HG03039 (cell line): ENCODE data around the gene CHRNA1.

Experiments used
- ATAC-seq: cut with Tn5 transposase; IDR thresholded peaks from one replicate; pipeline ENCODE4 v1.9.1; 2021; ENCODE audit warnings: mild to moderate bottlenecking, moderate library complexity; ENCODE audit not compliant: unreplicated experiment

Gene CHRNA1

DNA sequence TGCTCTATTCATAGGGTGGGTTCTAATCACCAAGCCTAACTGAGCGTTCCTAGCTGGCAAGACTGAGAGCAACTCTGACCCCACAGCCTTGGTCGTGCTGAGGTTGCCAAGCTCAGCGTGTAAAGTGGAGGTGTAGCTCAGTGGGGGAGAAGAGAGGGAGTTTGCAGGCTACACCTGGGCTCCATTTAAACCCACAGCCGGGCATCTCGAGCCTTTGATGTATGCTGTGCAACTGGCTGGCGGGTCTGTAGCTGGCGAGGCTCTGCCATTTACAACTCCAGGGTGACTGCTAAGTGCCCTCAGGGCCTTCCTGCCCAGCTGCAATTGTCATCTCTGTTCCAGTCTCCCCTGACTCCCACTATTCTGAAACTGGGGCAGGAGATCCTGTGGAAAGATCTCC is 20.0 kb upstream of the CHRNA1 start:
- ATAC-seq = no peak

DNA sequence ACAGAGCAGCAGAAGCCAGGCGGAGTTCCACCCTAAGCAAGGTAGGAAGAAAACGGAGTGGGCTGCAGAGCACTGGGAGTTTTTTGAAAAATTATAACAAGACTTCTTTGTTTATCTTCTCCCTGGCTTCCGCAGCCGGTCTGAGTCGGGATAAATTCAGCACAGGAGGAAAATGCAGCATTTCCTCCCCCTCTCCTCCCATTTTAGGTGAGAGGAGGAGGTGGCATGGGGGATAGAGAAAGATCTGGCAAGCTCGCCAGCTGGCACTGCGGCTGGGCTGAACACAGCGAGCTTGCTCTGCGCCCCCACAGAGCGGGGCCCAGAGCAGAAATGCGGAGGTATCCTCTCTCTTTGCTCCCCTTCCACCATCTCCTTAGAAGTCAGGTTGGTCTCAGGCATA is 17.7 kb upstream of the CHRNA1 start:
- ATAC-seq = no peak

DNA sequence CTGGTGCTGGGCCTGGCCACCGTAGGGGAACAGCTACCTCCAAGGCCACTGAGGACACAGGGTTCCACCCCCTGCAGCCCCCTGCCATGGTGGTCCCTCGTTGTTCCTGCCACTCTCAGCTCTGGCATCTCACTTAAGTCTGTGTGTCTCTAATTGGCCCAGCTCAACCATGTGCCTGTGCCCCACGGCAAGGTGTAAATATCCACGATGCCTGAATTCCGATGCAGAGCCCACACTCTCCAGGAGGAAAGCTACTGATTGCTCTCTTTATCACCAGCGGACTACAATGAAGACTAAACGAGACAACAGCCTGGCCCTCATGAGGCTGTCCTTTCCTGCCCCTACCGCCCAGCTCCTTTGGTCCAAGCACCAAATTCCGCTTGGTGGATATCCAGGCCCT is 17.0 kb upstream of the CHRNA1 start:
- ATAC-seq = no peak

DNA sequence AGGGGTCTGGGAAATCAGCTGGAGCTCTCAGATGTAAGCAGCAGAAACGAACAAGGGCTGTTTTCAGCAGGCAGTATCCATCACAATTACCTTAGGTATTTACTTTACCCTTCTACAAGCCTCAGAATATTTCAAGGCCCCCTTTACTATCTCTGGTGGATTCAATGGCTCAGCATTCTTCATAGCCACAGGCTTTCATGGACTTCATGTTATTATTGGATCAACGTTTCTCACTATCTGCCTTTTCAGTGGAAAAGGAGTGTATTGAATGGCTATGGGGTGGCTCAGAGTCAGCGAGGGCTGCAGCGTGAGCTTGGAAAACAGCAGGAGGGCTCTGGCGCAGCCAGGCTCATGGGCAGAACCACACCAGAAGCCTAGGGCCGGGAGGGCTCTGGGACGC is 16.6 kb upstream of the CHRNA1 start:
- ATAC-seq = no peak

DNA sequence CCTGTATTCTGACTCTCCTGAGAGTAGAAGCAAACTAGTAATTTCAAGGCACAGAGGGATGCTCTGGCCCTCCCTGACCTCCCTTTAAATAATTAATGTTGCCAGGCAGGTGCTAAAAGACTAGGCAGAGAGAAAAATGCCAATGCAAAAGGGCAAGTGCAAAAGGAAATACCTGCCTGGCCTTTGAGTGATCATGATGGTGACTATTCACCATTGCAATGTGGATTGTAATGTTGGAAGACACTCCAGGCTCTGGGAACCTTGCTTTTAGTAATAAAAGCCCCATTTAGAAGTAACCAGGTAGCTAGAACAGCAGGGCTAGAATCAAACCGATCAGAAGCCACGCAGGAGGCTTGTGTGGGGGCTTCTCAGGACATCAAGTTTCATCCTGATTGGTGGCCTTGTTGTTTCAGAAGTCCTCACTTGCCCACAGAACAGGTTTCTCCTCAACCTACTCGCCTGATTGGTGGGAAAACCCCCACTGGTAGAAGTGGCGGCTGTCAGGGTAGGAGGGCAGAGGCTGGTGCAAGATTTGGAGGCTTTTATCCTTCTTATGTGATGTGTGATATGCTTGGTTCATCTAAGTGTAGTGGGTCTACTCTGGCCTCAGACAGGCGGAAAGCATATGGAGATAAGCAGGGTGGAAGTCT is 16.0 kb upstream of the CHRNA1 start:
- ATAC-seq = no peak

DNA sequence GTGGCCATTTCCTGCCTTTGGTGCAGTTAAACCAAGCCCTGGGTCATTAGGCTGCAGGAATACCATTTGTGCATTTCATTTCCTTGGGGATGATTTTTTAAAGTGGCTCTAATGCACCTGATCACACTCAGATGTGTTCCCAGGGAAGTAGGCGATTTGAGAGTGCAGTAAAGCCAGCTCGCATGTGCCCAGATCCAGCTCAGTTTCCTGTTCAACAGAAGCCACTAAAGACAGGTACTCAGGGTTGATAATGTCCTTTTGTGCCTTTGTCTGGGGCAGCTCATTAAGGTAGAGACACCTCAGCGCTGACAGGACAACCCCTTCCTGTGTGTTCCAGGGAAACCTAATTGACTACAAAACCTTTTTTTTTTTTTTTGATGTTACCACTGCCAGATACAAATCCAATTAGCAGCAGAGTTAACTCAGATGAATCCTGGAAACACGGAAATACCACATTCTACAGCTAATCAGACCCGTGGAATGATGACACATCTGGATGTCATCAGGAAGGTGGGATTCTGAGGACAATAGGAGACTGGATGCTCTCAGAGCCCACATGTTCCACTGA is 15.2 kb upstream of the CHRNA1 start:
- ATAC-seq = no peak

DNA sequence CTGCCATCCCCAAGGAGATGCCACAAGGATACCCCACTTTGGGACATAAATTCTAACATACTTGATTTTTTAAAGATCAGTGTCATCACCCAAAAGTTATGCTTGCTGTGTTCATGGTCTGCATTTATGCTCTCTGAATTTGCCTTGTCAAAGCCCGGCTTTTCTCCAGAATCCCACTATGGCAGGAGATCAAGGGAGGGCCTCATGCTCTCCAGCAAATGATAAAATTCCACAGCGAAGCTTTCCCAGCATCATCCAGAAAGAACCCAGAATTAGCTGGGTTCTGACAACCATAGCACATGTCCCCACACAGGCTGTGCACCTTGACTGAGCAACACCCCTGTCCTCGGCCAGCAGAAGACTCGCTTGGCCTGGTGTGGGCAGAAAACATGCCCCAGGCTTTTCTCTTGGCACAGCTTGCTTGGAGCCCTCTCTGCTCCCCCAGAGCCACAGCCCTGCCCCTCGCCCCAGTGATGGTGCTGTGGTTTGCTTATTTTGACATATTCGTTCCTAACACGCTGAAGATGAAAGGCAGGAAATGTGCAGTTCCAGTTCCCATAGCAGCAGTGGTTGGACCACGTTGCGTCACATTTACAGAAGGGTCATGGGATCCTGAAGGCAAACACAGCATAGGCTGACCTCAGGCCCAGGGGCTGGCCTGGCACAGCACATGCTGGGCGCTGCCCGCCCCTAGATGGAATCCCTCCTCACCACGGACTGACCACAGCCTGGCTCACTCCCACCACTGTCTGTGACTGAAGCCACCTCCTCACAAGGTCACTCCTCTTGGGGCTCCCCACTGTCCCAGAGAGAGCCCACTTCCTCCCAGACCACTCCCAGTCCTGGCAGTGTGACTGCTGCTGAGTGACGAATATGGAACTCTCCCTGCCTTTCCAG is 14.1 kb upstream of the CHRNA1 start:
- no peak for ATAC-seq

DNA sequence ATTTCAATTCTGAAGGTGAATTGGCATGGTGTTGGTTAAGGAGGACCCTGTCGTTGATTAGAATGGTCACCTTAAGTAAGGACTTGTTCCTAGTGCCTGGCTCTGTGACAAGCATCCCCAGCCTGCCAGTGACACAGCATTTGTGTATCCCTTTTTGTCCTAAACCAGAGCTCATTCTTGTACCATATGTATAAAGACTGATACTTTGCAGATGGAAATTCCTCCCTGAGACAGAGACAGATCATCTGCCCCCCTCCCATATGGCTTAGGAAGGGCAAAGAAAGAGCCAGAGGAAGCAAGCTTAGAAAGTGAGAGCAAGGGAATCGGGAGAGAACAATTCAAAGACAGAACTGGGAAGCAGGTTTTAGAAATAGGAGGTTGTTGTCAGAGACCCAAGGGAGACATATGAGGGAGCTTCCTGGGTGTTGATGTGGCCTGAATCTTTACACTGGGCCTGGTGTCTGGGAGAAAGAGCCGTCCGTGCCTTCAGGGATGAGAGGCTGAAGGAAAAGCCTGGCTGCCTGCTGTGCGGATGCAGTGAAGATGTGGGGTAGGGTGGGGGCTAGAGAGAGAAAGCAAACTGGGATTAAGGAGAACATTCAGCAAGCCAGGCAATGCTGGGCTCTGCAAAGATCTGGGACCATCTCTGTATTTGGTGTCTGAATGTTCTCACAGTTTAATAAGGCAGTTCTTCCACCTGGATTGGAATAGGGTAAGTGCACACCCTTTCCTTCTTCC is 13.2 kb upstream of the CHRNA1 start:
- no peak for ATAC-seq

DNA sequence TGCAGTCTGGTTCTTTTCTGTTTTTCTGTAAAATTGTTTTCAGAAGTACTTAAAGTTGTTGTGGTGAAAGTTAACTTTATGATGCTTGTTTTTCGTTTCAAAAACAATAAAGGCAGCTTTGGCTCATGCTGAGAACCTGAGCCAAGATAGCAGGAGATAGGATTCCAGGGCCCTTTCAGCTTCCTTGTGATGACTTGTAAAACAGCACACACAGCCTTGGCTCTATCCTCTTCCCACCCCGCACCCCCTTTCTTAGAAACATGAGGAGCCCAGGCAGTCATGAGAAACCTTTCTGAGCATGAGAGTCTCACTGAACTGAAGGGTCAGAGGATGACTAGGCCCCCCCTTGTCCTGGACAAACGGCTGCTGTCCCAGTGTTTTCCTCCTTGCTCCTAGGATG is 12.4 kb upstream of the CHRNA1 start:
- no peak for ATAC-seq

DNA sequence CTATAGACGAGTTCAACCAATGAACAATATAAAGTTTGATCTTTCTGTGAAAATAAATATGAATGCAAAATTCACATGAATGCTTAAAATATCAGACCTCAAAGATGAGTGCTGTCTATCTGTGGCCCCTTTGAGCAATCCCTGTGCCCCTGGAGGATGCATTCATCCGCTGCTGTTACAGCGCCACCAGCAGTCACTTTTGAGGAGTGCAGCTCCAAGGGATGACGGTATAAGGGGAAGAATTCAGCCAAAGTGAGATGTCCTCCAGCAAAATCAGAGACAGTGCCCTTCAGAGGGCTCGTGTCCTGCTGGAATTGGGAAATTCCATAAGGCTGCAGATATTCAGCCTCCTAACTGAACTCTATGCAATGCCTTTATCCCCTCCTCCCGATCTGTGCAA is 12.0 kb upstream of the CHRNA1 start:
- ATAC-seq = no peak

DNA sequence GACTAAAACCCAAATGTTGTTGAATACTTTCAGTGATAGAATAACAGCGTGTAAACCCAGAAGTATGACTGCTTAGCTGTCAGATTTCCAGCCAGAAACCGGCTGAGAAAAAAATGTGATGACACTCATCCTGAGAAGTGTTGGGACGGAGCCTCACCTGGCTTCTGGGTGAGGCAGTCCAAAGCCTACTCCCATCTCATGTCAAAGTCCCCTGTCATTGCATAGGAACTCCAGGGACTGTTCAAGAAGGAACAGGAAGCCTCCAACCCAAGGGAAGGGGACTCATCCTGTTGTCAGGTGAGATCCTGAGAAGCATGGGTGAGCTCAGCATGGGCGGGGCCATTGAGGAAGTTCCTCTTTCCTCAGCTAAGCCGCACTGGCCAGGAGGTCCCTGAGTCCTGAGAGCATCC is 11.3 kb upstream of the CHRNA1 start:
- ATAC-seq = no peak

DNA sequence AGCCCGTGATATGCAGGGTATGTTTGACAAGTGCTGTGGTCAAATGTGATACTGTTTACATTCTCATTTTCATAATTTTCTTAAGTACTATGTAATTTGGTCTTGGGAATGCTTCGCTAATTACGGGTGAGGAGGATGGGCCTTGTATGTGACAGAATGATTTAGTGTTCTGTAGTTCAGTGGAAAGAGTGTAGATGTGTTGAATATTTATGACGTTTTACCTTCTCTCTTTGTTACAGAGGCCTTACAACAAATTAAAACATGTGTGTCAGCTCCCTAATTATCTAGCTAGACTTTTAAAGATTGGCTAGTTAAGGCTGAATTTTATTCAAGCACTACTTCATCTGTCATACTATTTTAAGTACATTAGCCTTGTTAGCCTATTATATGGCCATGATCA is 10.6 kb upstream of the CHRNA1 start:
- ATAC-seq = no peak

DNA sequence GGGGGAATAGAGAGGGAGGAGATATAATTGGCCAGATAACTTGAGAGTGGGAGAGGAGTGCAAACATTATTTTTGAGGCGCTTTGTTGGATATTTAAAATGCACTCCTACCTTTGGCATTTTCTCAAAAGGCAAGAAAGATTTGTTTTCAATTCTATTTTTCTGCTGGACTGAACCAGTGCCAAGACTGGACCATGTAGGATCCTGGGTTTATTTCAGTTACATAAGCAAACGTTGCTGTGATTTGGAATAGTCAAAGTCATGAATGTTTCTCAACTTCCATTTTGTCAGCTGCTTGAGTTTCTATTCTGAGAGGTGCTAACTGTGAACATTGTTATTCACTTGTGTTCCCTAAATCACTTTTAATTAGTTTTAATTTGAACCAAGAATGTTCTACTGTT is 8.9 kb upstream of the CHRNA1 start:
- no peak for ATAC-seq

DNA sequence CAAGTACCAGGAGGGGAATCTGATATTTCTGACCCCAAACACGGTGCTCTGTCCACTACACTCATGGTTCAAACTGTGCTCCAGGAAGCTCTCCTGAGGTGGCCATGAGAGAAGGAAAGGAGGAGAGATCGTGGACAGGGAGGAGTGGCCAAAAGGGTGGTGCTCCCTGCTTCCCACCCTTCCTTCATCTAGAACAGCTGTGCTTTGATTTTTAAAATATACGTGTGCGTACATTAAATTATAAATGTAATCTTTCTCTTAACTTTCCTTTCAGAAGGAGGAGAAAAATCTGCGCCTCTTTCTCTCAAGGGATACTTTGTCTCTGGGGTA is 8.2 kb upstream of the CHRNA1 start:
- ATAC-seq = no peak

DNA sequence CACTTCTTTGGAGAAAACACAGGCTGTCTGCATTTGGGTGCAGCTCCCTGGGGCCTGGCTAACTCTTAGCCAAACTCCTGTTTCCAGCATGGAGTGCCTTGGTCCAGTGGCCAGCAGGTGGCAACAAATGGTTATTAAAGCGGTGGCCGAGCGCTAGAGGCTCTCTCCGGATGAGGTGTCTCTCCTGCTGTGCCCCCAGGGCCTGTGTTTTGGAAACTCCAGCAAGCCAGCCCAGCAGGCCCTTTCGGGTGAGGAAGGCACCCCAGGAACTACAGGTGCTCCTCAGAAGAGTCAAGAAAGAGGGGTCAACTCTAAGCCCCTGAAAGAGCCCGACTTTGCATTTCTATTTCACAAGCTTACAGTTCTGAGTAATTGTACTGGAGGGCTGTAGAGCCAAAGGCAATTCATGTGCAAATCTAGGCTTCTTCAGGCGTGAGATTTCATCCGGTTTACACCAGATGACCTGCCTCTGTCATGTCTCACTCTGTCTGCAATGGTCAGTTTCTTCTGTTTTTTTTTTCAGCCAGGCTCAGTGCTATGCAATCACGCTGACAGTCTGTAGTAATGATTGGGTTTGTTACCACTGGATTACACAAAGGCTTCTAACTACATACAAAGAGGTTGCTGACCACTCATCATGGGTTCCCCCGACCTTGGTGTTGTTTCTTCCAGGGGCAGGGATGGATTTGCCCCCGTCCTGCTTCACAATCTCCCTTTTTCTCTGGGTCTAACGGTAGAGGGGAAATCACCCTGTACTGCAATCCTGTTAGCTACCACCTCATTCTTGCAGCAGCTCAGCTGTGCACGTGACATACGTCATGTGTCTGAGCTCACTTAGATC is 7.6 kb upstream of the CHRNA1 start:
- no peak for ATAC-seq

DNA sequence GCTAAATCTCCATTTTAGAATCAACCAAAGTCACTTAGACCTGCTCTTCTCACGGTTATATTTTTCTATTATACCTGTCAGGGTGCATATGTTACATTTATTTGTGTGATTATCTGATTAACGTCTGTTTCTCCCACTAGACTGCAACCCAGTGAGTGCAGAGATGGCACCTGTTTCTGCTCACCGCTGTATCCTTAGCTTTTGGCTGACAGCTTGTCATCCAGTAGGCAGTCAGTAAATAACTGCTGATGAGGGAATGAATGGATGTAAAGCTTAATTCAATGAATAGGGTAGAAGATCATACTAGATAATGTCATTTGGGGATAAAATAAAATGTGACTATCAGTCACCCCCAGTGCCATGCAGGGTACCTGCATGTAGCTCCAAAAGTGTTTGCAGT is 6.9 kb upstream of the CHRNA1 start:
- no peak for ATAC-seq

DNA sequence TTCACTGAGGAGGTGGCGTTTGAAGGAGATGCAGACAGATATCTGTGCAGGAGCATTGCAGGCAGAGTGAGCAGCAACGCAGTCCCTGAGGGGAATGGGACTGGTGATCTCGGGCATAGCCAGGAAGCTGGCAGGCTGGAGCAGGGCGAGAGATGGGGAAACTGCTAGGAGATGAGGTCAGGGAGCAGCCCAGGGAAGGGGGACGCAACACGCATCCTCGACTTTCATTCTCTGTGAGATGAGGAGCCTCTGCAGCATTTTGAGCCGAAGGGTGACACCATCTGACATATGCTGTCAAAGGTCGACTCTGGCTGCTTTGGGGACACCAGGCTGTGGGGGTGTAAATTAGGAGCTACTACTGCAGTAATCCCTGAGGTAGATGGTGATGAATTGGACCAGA is 4.3 kb upstream of the CHRNA1 start:
- ATAC-seq = no peak

DNA sequence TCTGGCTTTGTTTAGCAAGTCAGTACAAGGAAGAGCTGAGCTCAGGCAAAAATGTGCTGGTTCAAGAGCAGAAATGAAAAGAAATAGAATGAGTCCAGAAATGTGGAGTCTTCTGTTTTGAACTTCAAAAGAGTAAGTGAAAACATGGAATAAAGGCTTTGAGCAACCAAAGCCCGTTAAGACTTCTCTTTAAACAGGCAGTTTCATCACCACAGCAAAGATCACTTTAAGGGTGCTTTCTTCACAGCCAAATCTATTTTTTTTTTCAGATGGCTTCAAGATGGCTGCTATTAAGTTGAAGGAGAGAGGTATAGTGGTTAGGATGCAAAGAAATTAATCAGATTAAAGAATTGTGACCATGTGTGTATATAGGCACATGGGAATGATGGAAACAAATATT is 2.0 kb upstream of the CHRNA1 start:
- ATAC-seq = no peak

DNA sequence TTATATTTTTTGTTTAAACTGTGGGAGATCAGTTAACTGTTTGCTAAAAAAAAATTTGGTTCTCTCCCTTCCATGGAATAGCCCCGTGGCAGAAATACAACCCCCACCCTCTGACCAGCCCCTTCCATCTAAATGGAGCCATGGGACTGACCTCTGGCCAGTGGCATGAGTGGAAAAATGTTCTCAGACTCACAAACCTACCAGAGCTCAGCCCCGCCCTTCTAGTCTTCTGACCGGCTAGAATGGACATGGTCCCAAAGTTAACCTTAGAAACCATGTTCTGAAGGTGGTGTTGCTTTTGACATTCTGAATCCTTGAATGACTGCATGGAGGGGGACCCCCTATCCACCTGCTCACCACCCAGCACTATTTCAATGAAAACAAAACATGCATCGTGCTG is 1.3 kb upstream of the CHRNA1 start:
- no peak for ATAC-seq

DNA sequence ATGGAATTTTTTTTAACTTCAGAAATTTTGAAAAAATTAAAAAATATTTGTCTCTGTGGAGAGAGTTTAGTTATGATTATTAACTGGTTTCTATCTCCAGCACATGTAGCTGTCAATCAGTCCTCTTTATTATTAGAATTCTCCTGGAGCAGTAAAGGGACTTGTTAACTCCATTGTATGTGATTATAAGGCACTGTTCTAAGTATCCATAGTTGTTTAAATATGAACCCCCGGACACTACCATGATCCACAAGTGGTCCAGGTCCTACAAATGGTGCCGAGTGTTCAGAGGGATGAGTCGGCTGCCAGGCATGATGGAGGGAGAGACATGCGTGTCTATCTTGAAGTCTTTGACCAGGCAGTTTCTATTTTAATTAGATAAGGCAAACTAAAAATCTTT is 492 bp downstream of the CHRNA1 start:
- ATAC-seq = no peak

DNA sequence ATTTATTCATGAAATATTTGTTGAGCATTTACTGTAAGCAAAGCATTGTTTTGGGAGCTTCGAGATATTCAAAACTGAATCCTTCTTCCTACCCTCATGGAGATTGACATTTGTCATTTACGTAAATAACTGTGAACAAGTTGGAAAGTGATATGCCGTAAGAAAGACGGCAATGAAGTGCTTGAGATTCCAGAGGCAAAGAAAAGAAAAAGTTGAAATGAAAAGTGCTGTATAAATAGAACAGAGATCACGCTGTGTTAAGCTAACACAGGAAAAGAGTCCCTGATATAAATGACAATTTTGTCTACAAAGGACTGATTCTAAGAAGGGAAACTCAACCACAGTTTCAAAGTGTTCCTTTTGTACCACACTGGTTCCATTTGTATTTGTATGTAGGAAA is 1.8 kb downstream of the CHRNA1 start:
- ATAC-seq = no peak
